HepG2 (cell line): ENCODE results near the gene NFS1. TPM values are rescaled to one million over a fixed set of nuclear protein-coding genes. Genes with fewer than 3 reads are reported as not detected.

ENCODE experiments used
- BRCA1 ChIP-seq: sonication (generic); formaldehyde crosslinking; IDR thresholded peaks from 2 replicates; pipeline ENCODE4 v1.4.0; 2020; ENCODE audit warnings: missing genetic modification reagents
- FOXJ3 ChIP-seq: sonication (generic); formaldehyde crosslinking; IDR thresholded peaks from 2 replicates; pipeline ENCODE4 v1.4.0; 2020; ENCODE audit warnings: missing genetic modification reagents, mild to moderate bottlenecking, borderline replicate concordance
- GABPA ChIP-seq, 2 experiments: IDR thresholded peaks; 2 replicates each; pipeline ENCODE4 v1.6.1; 2011 to 2016; ENCODE audit warnings: low read depth in 2 of 2, low read length in 1 of 2, missing biosample characterization in 1 of 2, missing genetic modification characterization in 1 of 2
- IRF9 ChIP-seq: sonication (generic); formaldehyde crosslinking; IDR thresholded peaks from 2 replicates; pipeline ENCODE4 v1.8.0; 2022; ENCODE audit warnings: missing genetic modification reagents, mild to moderate bottlenecking, borderline replicate concordance
- MAFF ChIP-seq: IDR thresholded peaks from 2 replicates; pipeline ENCODE4 v1.6.1; 2011; ENCODE audit warnings: low read depth, low read length, improper control_type of control experiment
- MAFK ChIP-seq, 2 experiments: IDR thresholded peaks in 1 of 2; conservative IDR thresholded peaks in 1 of 2; 2 replicates each; pipeline ENCODE4 v1.6.1; 2011; ENCODE audit warnings: improper control_type of control experiment in 2 of 2, low read length in 2 of 2
- RBM22 ChIP-seq: fragments of 200-400 bp; formaldehyde crosslinking; optimal IDR thresholded peaks from 2 replicates; pipeline ENCODE3; 2017; ENCODE audit warnings: mild to moderate bottlenecking, low read length, moderate library complexity
- YEATS2 ChIP-seq: sonication (generic); formaldehyde crosslinking; IDR thresholded peaks from 2 replicates; pipeline ENCODE4 v1.4.0; 2020; ENCODE audit warnings: missing genetic modification reagents, borderline replicate concordance
- ZNF678 ChIP-seq: sonication (generic); formaldehyde crosslinking; IDR thresholded peaks from 2 replicates; pipeline ENCODE4 v1.4.0; 2020; ENCODE audit warnings: mild to moderate bottlenecking, missing genetic modification reagents
- ZNF770 ChIP-seq: sonication (generic); formaldehyde crosslinking; IDR thresholded peaks from 2 replicates; pipeline ENCODE4 v1.5.0; 2020; ENCODE audit warnings: mild to moderate bottlenecking, missing genetic modification reagents
- ZNF83 ChIP-seq: sonication (generic); formaldehyde crosslinking; IDR thresholded peaks from 2 replicates; pipeline ENCODE4 v1.4.0; 2020; ENCODE audit warnings: missing genetic modification reagents, mild to moderate bottlenecking, borderline replicate concordance
- polyA plus RNA-seq, 8 experiments: library from polyadenylated mRNA; depleted of rRNA in 3 of 8; stranded (reverse) in 7 of 8; unstranded in 1 of 8; fragments of >200 nt; fragmentation: Illumina TruSeq in 4 of 8; extraction: Trizol in 4 of 8; gene quantifications; 2 replicates each; pipeline versions ENCODE4 v1.2.1 to v1.2.3, GENCODE V29; 2011 to 2016; ENCODE audit warnings: low read depth in 4 of 8, missing spikeins in 1 of 8, mixed read lengths in 1 of 8; ENCODE audit not compliant: insufficient read depth in 1 of 8
- total RNA-seq, 5 experiments: library from RNA; depleted of rRNA; stranded (reverse); fragments of >200 nt; fragmentation: Illumina TruSeq; extraction: Trizol; gene quantifications; 2 replicates each; pipeline ENCODE4 v1.2.3, GENCODE V29; 2016; ENCODE audit warnings: low read depth in 1 of 5
- TF ChIP-seq, protein P1 (sequence below): sonication (generic); formaldehyde crosslinking; IDR thresholded peaks from 2 replicates; pipeline ENCODE4 v1.8.1; 2023; ENCODE audit warnings: mild to moderate bottlenecking, moderate library complexity, missing genetic modification reagents
- TF ChIP-seq, protein P2 (sequence below): sonication (generic); formaldehyde crosslinking; IDR thresholded peaks from 2 replicates; pipeline ENCODE4 v1.5.0; 2020; ENCODE audit warnings: missing genetic modification reagents
- TF ChIP-seq, protein P3 (sequence below), 2 experiments: sonication (generic) in 1 of 2; formaldehyde crosslinking in 1 of 2; IDR thresholded peaks; 2 replicates each; pipeline versions ENCODE4 v1.6.1 to v1.9.0; 2014 to 2022; ENCODE audit warnings: antibody characterized with exemption in 1 of 2, borderline replicate concordance in 1 of 2, inconsistent platforms in 1 of 2, low read depth in 1 of 2, missing genetic modification reagents in 1 of 2

The NFS1 gene
- total and polyA plus RNA-seq, 2 of the 13 experiments (the other 11 are each of a cell fraction or from before 2014, with no cell fraction given): 65.9 to 88.1 TPM

GRCh38 chr20:35734777-35735649 lies 35.9 kb upstream of the NFS1 start (continued):
- TF ChIP-seq, protein P1, sequence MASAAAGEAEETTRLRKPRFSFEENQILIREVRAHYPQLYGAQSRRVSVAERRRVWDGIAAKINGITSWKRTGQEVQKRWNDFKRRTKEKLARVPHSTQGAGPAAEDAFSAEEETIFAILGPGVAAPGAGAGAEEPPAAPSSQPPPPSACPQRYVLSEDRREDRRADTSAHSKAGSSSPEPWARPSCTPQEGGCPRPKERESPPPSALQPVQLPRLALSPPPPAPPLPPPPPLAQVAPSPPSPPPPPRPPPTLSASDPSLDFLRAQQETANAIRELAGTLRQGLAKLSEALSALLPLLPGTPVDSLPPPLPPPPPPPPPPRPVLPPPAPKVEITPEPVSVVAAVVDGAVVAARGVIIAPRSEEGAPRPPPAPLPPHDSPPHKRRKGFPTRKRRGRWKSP (CRISPR knock-in tag): peak; percentile 30; the same call in 1 of the 2 replicates
- TF ChIP-seq, protein P2, sequence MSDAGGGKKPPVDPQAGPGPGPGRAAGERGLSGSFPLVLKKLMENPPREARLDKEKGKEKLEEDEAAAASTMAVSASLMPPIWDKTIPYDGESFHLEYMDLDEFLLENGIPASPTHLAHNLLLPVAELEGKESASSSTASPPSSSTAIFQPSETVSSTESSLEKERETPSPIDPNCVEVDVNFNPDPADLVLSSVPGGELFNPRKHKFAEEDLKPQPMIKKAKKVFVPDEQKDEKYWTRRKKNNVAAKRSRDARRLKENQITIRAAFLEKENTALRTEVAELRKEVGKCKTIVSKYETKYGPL: 0 out of 2 replicates have a peak, but pooled peaks have one; percentile 49
- TF ChIP-seq MAFK (conservative IDR thresholded peaks at IDR 0.05 in 1 of 2, IDR thresholded peaks at IDR 0.05 in 1 of 2; ENCODE audit: low read length in 2 of 2) (peak; percentile 28 to 43; a peak in 2 of 4 replicates), ZNF83 (CRISPR knock-in tag) (no peak), IRF9 (no peak), MAFF (0 out of 2 replicates have a peak, but pooled peaks have one; percentile 5), BRCA1 (CRISPR knock-in tag) (0 out of 2 replicates have a peak, but pooled peaks have one; percentile 45), GABPA (IDR thresholded peaks at IDR 0.05; ENCODE audit: low read depth, low read length) (no peak), GABPA (CRISPR knock-in tag; IDR thresholded peaks at IDR 0.05; ENCODE audit: low read depth) (no peak), ZNF770 (CRISPR knock-in tag) (0 out of 2 replicates have a peak, but pooled peaks have one; percentile 18), FOXJ3 (CRISPR knock-in tag) (peak; percentile 33; the same call in 1 of the 2 replicates), ZNF678 (CRISPR knock-in tag) (no peak), RBM22 (peak; percentile 97), YEATS2 (CRISPR knock-in tag) (no peak)
- TF ChIP-seq, protein P3, sequence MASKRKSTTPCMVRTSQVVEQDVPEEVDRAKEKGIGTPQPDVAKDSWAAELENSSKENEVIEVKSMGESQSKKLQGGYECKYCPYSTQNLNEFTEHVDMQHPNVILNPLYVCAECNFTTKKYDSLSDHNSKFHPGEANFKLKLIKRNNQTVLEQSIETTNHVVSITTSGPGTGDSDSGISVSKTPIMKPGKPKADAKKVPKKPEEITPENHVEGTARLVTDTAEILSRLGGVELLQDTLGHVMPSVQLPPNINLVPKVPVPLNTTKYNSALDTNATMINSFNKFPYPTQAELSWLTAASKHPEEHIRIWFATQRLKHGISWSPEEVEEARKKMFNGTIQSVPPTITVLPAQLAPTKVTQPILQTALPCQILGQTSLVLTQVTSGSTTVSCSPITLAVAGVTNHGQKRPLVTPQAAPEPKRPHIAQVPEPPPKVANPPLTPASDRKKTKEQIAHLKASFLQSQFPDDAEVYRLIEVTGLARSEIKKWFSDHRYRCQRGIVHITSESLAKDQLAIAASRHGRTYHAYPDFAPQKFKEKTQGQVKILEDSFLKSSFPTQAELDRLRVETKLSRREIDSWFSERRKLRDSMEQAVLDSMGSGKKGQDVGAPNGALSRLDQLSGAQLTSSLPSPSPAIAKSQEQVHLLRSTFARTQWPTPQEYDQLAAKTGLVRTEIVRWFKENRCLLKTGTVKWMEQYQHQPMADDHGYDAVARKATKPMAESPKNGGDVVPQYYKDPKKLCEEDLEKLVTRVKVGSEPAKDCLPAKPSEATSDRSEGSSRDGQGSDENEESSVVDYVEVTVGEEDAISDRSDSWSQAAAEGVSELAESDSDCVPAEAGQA (IDR thresholded peaks at IDR 0.05; ENCODE audit: low read depth): no peak
- TF ChIP-seq, protein P3 (CRISPR knock-in tag; IDR thresholded peaks at IDR 0.05; ENCODE audit: borderline replicate concordance): 0 out of 2 replicates have a peak, but pooled peaks have one; percentile 53
